HG02885 (cell line): ENCODE results near the gene SLC26A2.
"Not testable (repeated sequence)": the region's sequence is repeated elsewhere in the genome, so short reads cannot be mapped to it uniquely, and the experiment has no call there.

Experiments
- ATAC-seq: cut with Tn5 transposase; IDR thresholded peaks from one replicate; pipeline ENCODE4 v1.9.1; 2021; ENCODE audit warnings: mild to moderate bottlenecking; ENCODE audit not compliant: unreplicated experiment, poor library complexity

The SLC26A2 gene

DNA sequence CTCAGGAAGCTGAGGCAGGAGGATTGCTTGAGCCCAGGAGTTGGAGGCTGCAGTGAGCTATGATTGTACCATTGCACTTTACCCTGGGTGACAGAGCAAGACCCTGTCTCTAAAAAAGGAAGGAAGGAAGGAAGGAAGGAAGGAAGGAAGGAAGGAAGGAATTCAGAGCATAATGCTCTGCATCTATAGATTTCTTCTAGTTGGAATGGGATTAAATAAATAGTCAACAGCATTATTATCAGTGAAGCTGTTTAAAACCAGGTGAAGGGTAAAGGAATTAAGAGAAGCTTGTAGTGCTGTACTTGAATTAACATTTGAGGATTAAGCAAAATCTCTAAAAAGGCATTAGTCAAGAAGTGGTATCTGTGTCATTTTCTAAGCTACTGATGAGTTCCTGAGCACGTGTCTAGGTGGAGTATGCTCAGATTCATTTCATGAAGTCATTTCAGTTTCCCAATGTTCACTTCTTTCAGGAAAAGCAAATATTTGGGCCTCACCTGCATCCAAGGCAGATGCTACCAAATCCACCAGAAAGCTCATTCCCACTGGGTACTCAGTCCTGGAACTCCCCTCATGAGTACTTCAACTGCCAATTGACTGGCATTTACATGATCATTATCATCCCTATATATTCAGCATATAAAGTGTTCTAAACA, 24.4 kb upstream of the SLC26A2 start:
- no peak for ATAC-seq

DNA sequence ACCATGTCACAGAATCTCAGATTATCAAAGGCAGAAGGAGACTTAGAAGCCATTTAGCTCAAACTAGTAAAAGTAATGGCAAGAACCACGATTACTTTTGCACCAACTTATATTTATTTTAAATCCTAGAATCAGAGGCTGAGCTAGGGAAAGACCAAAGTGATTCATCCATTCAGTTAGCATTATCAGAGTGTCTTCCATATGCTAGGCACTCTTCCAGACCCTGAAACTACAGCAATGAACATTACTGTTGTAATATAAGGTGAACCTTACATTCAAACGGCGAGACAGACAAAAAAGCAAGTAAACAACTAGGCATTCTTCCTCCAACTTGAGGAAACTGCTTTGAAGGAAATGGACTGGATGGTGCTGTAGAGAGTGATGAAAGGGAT, 23.9 kb upstream of the SLC26A2 start:
- ATAC-seq = no peak

DNA sequence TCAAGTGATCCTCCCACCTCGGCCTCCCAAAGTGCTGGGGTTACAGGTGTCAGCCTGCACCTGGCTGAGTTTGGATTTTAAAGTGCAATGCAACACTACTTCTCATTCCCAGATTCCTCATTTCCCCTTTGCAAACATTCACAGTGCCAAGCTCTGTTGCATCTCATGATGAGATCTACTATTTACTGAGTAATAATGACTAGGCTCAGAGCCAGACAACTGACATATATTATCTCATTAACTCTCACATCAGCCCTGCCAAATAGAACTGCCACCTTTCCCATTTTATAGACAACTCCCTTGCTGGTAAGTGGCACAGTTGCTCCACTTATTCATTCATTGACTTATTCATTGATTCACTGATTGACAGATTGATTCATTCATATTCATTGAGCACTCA, 22.9 kb upstream of the SLC26A2 start:
- no peak for ATAC-seq

DNA sequence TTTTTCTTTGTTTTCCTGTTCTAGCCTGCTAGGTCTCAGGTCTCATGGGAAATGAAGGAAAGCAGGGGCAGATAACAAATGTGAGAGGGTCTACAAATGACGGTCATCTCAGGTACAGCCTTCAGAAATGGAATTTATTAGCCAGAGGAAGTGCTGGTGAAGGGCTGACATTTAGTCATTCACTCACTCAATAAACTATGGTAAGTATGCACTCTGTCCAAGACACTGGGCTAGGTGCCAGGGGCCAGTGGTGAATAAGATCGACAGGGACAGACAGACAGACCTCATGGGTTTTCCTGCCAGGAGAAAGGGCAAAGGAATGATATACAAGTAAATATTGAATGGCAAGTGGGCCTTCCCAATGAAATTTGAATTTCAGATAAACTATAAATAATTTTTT, 22.3 kb upstream of the SLC26A2 start:
- ATAC-seq = no peak

DNA sequence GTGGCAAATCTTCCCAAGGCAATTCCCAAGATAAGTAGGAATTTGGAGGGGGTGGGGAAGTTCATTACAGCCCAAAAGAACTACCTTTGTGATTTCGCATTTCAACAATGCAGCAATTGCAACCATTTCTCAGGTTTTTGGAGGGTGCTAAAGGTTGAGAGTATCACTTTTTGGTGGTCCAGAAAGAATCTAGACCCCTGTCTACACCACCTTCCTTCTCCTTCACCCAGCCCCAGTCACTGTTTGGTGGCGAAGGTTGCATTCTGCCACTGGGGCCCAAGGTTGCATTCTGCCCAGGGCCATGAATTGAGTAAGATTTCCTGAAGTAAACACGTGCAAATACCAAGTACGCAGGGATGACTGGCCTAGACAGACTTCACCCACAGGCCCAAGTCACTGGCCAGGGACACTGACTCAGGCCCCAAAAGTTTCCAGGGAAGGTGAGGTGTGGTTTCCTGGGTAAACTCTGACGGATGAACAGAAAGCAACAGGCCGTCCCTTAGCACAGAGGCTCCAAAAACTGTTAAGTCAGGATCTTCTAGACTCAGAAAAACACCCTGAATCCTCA, 21.7 kb upstream of the SLC26A2 start:
- ATAC-seq = no peak

DNA sequence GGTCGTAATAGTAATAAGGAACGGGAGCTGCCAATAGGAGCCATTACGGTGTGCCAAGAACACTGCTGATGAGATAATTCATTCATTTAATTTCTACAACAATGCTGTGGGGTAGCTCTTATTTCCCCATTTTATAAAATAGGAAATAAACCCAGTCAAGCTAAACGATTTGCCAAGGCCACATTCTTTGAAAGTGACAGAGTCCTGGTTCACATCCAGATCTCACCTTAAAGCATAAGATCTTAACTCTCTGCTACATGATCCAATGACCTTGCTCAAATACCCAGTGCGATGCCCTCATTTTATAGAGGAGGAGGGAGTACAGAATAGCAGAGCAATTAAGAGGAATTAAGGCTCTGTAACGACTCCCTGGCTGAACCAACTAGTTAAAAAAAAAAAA, 21.0 kb upstream of the SLC26A2 start:
- no peak for ATAC-seq

DNA sequence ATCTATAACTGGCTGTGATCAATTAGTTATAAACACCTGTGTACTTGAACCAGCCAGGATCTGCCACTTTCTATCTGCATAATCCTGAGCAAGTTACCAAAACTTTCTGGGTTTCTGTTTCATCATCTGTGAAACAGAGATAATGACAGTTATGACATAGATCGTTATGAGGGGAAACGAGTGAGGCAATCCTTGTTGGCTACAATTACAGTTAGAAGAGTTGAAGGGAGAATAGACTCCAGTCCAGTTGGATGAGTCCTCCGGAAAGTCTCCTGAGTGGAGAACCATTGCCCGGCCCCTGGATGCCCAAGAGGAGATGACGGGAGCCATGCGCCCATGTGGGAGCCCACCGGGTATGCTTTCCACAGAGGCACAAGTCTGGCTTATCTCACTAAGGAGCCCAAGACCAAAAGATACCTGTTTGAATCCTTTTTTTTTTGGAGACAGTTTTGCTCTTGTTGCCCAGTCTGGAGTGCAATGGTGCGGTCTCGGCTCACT, 20.4 kb upstream of the SLC26A2 start:
- ATAC-seq = peak; percentile 85

DNA sequence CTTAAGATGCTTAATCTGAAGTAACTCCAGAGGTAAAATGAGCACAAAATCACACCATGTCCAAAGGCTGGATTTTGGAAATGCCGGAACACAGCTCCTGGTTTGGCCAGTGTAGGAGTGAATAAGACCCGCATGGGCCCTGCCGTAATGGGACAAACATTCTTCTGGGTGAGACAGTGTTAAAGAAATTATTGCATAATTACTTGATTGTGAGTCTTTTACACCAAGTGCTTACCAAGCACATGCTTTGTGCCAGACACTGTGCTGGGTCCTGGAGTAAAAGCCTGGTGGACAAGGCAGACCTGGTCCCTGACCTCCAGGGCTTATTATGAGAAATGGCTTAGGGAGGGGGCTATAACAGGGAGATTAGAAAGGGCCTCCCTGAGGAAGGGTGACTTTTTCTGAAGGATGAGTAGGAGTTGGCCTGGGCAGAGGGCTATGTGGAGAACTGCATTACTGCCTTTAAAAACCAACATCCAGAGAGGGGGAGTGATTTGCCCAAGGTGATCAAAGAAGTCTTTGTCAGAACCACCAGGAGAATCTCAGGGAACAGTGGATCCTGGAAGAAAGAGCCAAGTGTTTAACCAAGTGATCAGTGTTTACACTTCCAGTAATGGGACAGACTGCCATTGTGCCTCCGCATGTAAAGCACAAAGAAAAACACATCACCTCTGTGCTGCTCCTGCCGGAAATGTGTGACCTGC, 19.5 kb upstream of the SLC26A2 start:
- ATAC-seq = no peak

DNA sequence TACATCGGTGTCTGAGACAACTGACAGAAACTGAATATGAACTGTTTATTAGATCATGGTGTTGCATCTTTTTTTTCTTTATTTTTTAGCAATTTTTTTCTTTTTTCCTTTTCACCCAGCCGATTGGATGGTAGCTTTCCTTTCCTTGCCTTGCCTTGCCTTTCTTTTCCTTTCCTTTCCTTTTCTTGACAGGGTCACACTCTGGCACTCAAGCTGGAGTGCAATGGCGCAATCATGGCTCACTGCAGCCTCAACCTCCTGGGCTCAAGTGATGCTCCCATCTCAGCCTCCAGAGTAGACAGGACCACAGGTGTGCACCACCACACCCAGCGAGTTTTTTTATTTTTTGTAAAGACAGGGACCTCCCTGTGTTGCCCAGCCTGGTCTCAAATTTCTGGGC, 18.8 kb upstream of the SLC26A2 start:
- no peak for ATAC-seq

DNA sequence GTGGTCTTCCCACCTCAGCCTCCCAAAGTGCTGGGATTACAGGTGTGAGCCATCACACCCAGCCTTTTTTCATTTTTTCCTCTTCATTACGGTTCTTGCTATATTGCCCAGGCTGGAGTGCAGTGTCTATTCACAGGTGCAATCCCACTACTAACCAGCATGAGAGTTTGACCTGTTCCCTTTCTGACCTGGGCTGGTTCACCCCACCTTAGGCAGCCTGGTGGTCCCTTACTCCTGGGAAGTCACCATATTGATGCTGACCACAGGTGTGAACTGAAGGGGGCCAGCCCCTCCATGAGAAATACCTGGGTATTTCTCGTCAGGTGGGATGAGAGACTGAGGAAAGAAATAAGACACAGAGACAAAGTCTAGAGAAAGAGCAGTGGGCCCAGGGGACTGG, 18.4 kb upstream of the SLC26A2 start:
- no peak for ATAC-seq

DNA sequence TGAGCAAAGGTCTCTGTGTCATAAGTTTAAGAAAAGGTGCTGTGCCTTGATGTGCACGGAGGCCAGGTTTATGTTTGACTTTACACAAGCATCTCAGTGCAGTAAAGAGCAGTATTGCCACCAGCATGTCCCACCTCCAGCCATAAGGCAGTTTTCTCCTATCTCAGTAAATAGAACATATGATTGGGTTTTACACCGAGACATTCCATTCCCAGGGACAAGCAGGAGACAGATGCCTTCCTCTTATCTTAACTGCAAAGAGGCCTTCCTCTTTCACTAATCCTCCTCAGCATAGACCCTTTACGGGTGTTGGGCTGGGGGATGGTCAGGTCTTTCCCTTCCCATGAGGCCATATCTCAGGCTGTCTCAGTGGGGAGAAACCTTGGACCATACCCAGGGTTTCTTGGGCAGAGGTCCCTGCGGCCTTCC, 17.8 kb upstream of the SLC26A2 start:
- not testable (repeated sequence) for ATAC-seq

DNA sequence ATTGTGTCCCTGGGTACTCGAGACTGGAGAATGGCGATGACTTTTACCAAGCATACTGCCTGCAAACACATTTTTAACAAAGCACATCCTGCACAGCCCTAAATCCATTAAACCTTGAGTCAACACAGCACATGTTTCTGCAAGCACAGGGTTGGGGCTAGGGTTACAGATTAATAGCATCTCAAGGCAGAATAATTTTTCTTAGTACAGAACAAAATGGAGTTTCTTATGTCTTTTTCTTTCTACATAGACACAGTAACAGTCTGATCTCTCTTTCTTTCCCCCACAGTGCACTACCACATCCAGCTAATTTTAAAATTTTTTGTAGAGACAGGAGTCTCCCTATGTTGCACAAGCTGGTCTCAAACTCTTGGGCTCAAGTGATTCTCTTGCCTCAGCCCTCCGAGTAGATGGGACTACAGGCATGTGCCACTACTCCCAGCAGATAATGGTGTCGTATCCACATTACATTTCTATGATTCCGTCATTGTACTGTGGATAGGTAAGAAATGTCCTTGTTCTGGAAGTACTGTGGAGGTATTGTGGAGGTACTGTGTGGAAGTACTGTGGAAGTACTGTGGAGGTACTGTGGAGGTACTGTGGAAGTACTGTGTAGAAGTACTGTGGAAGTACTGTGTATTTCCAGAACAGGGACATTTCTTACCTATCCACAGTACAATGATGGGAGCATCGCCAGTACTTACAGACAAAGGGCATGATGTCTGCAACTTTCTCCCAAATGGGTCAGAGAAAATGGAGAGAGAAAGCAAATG, 17.2 kb upstream of the SLC26A2 start:
- ATAC-seq = not testable (repeated sequence)

DNA sequence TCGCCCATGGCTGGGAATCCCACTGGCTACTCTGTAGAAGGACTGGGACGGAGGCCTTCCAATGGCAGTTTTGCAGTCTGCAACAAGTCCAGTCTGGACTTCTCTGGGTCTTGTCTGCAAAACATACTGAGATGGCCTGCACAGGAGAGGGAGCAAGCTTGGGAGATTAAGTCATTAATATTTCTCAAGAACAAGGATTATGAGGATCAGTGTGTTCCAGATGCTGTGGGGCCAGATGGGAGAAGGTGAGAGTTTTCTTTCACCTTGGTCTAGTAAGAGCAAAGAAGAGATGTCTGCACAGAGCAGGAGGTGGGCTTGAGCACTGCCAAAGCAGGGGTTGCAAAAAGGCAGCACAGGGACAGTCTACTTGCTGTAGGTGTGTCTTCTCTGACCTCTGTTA, 15.9 kb upstream of the SLC26A2 start, which contains the start of gene PDE6A:
TSS of gene PDE6A (minus strand) at position 128 of the 400 bp plus-strand sequence. CDS start at position 8, 120 bp downstream.
- no peak for ATAC-seq

DNA sequence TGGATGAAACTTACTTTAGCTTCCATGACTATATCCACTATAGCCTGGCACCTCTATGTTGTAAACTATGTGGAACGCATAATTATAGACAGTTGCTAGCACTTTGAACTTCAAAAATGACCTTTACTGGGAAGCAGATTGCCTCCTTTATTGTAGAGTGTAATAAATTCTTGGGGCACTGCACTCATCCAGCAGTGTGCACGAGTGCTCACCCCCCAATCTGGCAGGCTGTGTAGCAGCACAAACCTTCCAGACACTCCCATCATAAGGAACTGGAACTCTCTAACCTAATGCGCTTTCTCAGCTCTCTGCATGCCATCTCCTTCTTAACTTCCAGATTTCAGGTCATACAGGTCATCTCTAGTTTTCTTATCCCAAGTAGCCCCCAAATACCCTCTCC, 14.4 kb upstream of the SLC26A2 start:
- ATAC-seq = no peak

DNA sequence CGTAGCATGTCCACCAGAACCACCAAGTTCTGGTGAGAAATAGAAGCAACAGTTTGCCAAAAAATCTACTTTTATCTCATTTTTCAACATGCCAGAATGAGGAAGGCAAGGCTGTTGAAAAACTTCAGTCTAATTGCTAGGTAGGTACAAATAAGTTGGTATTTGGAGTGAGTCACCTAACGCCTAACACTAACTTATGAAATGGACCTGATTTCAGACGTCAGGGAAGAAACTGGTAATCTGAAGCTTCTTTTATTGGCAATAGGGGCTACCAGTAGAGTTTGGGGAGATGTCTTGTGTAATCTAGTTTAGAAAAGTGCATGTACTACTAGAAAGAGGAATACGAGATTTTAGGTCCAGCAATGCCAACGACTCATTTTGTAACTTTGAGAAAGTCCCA, 11.6 kb upstream of the SLC26A2 start:
- ATAC-seq = no peak

DNA sequence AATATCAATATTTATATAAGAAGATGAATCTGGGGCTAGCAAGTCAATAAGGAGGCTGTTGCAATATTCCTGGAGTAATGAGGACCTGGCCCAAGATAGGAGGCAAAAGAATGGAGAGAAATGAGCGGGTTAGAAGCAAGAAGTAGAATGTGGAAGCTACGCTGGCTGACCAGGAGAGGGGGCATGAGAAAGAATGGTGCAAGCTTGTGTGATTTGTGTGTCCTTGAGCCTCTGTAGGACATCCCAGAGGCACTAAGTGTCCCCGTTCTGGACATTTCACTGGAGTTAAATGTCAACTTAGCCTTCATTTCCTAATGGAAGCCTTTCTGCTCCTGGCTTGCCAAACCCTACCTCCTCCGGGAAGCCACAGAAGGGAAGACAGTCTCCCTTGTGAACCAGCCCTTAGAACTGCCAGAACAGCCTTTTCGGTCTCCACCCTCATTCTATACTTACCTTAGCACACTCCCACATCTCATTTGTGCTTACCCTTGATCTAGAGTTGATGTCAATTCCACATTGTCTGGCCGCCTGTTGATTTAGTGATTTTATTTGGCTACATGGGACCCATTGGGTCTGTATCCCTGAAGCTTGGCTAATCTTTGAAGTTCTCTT, 9.3 kb upstream of the SLC26A2 start:
- ATAC-seq = no peak

DNA sequence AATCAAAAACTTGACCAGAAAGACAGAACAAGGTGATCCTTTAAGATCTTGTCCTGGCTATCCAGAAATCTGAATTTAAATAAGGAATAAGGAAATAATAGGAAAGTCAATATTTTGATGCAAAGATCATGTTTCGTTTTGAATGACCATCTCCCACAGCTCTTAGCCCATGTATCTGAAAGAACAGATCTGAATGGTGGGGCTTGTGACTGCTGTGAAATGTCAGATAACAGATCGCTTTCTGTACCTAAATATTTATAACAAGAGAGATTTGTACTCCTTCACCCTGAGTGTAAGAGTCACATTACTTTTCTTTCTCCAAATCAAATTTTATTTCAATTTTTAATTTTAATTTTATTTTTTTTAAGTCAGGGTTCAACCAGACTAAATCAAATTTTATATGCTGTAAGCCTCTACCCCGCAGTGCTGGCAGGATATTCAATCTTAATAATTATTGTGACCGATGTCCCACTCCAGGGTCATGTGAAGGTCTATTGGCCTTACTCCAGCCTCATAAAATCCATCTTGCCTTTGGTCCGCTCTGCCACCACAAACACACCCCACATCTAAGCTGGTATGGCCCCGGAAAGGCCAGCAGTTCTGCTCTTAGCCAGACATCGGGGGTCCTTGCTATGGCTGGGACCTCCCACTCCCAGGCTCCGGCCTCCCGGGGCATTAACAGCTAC, 7.0 kb upstream of the SLC26A2 start:
- ATAC-seq = no peak

DNA sequence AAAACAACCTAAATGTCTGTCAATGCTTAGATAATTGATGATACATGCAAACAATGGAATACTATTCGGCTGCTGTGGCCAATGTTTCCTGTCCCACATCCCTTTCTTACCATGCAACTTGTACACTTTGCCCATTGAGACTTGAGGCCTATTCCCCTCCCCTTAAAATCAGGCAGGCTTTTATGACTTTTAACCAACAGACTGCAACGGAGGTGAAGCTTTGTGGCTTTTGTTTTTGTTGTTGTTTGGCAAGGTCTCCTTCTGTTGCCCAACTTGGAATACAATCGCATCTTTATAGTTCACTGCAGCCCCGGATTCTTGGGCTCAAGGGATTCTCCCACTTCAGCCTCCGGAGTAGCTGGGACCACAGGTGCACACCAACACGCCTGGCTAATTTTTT, 5.8 kb upstream of the SLC26A2 start:
- ATAC-seq = no peak

DNA sequence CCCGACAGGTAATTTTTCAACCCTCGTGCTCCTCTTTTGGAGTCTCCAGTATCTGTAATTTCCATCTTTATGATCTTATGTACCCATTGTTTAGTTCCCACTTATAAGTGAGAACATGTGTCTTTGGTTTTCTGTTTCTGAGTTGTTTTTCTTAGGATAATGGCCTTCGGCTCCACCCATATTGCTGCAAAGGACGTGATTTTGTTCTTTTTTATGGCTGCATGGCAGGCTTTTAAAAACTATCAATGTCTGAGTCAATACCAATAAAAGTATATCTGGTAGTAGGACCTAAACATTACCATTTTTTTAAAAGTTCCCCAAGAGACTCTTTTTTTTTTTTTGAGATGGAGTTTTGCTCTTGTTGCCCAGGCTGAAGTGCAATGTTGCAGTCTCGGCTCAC, 3.9 kb upstream of the SLC26A2 start:
- no peak for ATAC-seq

DNA sequence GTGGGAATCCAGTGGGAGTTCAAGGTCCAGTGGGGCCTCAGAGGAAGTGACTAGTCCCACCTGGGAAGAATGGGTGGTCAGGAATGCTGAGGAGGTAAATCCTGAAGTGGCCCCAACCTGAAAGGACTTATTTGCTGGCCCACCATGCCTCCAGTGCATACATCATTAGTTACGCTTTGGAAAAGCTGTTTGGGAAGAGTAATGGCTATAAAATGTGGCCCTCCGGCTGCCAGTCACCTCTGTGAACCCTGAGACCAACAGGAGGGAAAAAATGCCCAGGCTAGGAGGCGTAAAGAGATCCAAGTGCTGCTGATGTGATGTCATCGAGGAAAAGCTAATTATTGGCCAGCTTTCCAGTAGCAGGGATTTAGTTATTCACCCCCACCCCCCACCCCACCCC, 2.7 kb upstream of the SLC26A2 start:
- ATAC-seq = no peak
